Measurements from ENCODE around the gene PET100. TPM values are rescaled to one million over a fixed set of nuclear protein-coding genes. Genes with fewer than 3 reads are reported as not detected.

The PET100 gene
- total RNA-seq, 1 donor from 2014 or later = 141 TPM

GRCh38 chr19:7632340-7633203, 3.0 kb downstream of the PET100 start:
- no peak for TF ChIP-seq CTCF (conservative IDR thresholded peaks at IDR 0.05)
- H3K4me1 Mint-ChIP-seq = peaks cover 27% of the 10 kb centered on the region
- no peak for DNase-seq (ENCODE audit: low read depth, low spot score)
- H3K36me3 Mint-ChIP-seq (ENCODE audit: low read depth) = peaks cover 5% of the 10 kb centered on the region
- H3K4me3 Mint-ChIP-seq = no peak overlapping the region
- H3K9me3 Mint-ChIP-seq = no peaks in the 10 kb centered on the region
- H3K27ac Mint-ChIP-seq (ENCODE audit: unreplicated experiment) = no peak overlapping the region
- peaks cover 41% of the 10 kb centered on the region for H3K27me3 Mint-ChIP-seq (ENCODE audit: low read depth)

- TF ChIP-seq CTCF (conservative IDR thresholded peaks at IDR 0.05) = no peak
- H3K4me3 Mint-ChIP-seq = peak within 1 kb of the TSS; percentile 65
- H3K27ac Mint-ChIP-seq (ENCODE audit: unreplicated experiment) = no peak within 1 kb of the TSS
Measured at GRCh38 chr19:7633698-7634097, 4.1 kb downstream of the PET100 start, which contains the start of gene PCP2. PCP2 (minus strand) TSS chr19:7633719; CDS start chr19:7633457, 262 bp downstream.

GRCh38 chr19:7635670-7636069, 6.1 kb downstream of the PET100 start:
- peaks cover 7% of the 10 kb centered on the region for H3K9me3 Mint-ChIP-seq
- no peak for TF ChIP-seq CTCF (conservative IDR thresholded peaks at IDR 0.05)
- H3K27ac Mint-ChIP-seq (ENCODE audit: unreplicated experiment) = peak overlapping the region; percentile 75
- H3K4me3 Mint-ChIP-seq = peak overlapping the region; percentile 76
- no peaks in the 10 kb centered on the region for H3K36me3 Mint-ChIP-seq (ENCODE audit: low read depth)
- peaks cover 63% of the 10 kb centered on the region for H3K27me3 Mint-ChIP-seq (ENCODE audit: low read depth)
- H3K4me1 Mint-ChIP-seq = peaks cover 2% of the 10 kb centered on the region
- no peak for DNase-seq (ENCODE audit: low read depth, low spot score)

More at GRCh38 chr19:7633698-7634097, 4.1 kb downstream of the PET100 start, which contains the start of gene PCP2:
- Mint-ChIP-seq H3K27me3 (ENCODE audit: low read depth) (peaks cover 52% of the 10 kb centered on the region), H3K36me3 (ENCODE audit: low read depth) (peaks cover 5% of the 10 kb centered on the region), H3K4me1 (peaks cover 22% of the 10 kb centered on the region), H3K9me3 (no peaks in the 10 kb centered on the region)
- DNase-seq (ENCODE audit: low read depth, low spot score) = no peak

GRCh38 chr19:7636317-7636690, 6.7 kb downstream of the PET100 start:
- Mint-ChIP-seq H3K36me3 (ENCODE audit: low read depth) (no peaks in the 10 kb centered on the region), H3K27ac (ENCODE audit: unreplicated experiment) (no peak overlapping the region), H3K4me1 (no peaks in the 10 kb centered on the region), H3K4me3 (peak overlapping the region; percentile 76), H3K9me3 (peaks cover 7% of the 10 kb centered on the region), H3K27me3 (ENCODE audit: low read depth) (peaks cover 65% of the 10 kb centered on the region)
- TF ChIP-seq CTCF (conservative IDR thresholded peaks at IDR 0.05) = no peak
- DNase-seq (ENCODE audit: low read depth, low spot score) = no peak

GRCh38 chr19:7636691-7637373, 7.2 kb downstream of the PET100 start, which contains the start of gene STXBP2:
STXBP2 (plus strand) TSS chr19:7637110; CDS start chr19:7637150, 40 bp downstream.
- Mint-ChIP-seq H3K27ac (ENCODE audit: unreplicated experiment) (peak within 1 kb of the TSS; percentile 75), H3K4me3 (peak within 1 kb of the TSS; percentile 76), H3K36me3 (ENCODE audit: low read depth) (no peaks in the 10 kb centered on the region), H3K9me3 (peaks cover 7% of the 10 kb centered on the region), H3K4me1 (no peaks in the 10 kb centered on the region), H3K27me3 (ENCODE audit: low read depth) (peaks cover 66% of the 10 kb centered on the region)
- TF ChIP-seq CTCF (conservative IDR thresholded peaks at IDR 0.05) = peak; percentile 26
- no peak for DNase-seq (ENCODE audit: low read depth, low spot score)

Data from neural crest cell (in vitro differentiated cells).